T-helper 22 cell (primary cell): ENCODE results near the gene MPST.
A peak's percentile ranks its signal among the peaks of the same experiment; 100 is the strongest.
"Not testable (repeated sequence)": the region's sequence is repeated elsewhere in the genome, so short reads cannot be mapped to it uniquely, and the experiment has no call there.

ENCODE experiments used
- DNase-seq: peaks from one replicate; pipeline ENCODE4 v3.0.0-alpha.2; 2020; ENCODE audit warnings: low read depth

The MPST gene

DNA sequence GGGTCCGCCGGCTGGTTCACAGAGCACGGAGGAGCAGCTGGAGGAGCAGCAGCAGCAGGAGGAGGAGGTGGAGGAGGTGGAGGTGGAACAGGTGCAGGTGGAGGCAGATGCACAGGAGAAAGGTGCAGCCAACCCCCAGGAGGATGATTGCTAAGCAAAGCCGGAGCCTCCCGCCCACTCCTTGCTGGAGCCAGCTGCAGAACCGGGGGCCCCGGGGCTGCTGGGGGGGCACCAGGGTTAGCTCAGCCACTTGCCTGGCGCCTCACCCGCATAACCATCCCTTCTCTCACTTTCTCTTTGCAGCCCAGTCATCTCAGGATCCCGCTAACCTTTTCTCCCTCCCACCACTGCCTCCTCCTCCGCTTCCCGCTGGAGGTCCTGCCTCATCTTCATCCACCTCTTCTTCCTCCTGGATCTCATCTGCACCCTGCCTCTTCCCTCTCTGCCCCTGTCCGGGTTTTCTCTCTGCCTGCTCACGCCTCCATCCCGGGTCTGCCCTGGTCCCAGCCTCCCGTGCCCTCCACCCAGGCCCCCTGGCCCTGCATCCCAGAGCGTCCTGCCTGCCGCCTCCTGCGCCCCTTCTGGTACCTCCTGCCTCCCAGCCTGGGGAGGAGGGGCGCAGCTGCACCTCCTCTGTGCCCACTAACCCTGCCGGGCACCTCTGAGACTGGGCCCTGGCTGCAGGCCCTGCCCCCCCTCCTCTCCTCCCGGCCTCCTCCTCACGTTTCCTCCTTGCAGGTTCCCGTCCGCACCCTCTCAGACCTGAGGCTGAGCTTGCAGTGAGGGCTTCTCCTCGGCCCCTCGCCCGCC, 41.5 kb downstream of the MPST start:
- no peak for DNase-seq

DNA sequence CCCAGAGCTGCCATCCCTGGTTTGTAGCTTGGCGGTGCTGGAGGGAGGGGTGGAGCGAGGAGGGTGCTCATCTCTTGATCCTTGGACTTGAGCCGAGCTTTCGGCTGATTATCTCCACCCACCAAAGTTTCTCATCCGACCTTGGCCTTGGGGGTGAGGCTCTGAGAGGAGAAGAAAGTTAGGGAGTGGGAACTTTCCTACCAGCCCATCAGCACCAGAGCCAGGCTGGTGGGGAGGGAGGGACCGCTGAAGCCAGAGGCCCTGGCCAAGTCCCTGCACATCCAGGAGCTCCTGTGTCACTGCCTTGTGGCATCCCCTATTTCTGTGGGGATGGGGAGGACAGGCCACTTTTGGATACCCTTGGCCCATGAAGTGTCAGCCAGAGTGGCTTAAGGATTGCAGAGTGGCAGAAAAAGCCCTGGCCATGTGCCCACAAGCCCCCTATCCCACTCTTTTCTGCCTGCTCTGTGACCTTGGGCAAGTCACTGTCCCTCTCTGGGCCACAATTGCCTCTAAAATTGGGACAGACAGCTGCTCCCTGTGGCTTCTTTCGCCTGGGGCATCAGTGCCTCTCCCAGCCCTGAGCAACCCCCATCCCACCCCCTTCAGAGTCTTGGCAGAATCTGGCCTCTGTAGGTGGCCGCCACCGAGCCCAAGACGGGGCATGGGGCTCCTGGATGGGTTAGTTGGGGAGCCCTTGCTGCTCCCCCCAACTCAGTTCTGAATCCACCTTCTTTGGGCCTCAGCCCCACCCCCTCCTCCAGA, 42.3 kb downstream of the MPST start:
- no peak for DNase-seq

DNA sequence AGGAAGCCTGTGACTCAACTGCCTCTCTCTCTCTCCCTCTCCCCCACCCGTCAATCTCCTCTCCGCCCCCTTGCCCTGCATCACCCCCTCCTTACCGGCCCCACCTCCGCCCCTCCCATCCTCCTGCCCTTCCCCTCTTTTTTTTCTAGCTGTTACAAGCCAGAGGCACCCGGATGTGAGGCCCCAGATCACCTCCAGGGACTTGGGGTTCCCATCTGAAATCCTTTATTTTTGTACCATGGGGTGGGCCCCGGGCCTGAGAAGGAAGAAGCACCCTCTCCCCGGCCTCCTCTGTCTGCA, 42.8 kb downstream of the MPST start:
- DNase-seq, result no peak

DNA sequence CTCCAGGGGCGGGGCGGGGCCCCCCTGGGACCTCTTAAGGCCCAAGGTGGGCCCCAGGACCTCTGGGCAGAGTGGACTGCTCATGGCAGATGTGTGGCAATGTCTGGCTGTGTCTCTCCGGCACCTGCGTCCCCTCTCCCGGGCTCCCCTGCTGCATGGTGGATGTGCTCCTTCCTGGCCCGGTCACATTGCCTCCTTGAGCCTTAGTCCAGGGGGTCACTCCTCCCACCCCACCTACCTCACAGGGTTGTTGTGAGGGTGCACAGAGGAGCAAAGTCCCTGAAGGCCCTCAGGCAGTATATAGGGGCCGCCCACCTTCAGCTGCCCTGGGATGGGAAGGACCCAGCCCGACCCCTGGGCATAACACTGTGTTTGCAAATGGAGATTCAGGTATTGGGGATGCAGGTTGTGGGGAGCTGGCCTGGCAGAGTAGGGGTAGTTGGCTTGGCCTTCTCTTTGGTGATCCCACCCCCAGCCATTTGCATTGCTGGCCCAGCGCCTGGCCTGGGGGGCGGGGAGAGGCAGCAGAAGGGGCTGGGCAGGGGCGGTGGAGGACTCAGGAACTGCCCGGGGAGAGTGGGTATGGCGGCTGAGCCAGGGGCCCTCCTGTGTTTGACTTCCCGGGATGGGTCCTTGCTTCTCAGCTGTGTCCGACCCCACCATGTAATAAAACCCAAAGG, 43.3 kb downstream of the MPST start:
- no peak for DNase-seq

DNA sequence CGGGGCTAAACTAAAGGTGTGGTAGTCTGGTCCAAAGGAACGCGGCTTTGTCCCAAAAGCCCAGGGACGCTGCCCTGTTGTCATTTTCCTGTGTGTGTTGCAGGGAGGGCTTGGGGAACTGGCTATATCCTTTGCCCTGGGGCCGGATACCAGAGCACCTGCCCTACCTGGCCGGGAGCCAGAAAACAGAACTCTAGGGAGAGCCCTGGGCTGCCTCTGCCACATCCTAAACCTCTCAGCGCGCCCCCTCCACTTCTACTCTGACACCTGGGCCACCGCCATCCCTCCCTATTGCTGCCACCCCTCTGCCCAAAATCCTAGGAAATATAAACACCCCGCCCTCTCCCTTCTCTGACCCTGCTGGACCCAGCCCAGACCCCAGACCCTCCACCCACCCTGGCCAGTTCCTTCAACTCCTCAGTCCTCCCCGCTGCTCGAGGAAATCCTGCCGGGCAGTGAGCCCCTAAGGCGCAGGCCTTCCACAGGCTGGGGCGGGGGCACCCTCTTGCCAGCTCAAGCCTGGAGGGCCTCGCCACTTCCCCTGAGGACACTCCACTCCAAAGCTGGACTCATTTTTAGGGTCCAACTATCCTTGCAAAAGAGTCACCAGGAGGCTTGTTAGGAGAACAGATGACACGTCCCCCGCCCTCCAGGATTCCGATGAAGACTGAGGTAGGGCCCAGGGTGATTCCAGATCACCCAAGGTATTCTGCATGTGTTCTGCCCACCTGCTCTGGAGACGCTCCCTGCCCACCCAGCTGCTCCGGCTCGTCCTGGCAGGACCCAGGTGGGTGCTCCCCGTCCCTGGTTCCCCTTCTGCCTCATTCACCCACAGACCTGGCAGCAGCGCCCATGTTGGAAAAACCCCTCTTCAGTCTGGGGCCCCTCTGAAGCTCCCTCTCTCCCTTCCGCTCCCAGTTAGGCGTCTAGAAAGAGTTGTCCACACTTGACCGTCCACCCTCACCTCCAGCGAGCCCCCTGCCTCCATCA, 44.2 kb downstream of the MPST start:
- DNase-seq, result no peak

DNA sequence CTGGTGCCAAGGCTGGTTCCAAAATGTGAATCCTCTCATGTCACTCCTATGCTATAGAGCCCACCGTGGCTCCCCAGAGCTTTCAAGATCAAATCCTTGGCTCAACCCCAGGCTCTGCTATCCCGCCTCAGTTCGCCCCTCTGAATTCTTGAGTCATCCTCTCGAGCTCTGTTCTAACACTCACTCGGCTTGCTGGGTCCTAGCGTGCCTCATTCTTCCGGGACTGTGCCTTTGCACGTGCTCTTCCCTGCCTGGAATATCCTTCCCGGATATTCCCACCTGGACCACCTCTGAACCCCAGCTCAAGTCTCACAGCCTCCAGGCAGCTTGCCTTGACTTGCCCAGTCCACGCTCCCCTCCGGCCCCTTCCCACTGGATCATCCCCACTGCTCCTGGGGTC, 45.0 kb downstream of the MPST start:
- DNase-seq, result no peak

DNA sequence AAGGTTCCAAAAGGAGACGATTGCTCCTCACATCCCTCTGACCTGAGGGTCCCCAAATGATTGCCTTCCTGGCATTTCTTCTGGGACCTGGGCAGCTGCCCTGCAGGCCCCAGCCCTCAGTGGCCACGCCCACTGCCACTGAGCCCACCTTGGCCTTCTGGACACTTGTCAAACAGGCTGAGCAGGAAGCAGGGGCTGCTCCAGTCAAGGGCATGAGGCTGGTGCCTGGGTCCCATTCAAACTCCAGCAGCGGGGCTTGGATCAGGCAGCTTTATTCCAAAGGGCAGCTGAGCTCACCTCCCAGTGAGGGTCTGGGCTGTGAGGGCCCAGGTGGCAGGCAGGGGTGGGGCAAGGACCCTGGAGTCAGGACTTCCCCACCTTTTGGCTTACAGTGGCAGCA, 45.6 kb downstream of the MPST start:
- DNase-seq, result no peak

DNA sequence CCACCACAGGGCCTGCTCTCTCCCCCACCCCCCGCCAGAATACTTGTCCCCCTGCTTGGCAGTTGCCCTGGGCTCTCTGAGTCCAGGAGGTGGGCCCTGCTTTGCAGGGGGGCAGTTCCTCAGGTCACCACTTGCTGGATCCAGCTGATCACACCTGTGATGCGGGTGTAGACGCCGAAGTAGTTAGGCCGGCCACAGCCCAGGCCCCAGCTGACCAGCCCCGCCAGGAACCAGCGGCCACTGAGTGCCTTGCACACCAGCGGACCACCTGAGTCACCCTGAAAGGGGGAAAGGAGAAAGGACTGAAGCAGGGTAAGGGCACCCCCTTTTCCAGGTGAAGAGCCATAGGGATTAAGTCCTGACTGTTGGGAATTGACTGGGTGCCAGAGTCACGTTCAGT, 46.4 kb downstream of the MPST start:
- no peak for DNase-seq

DNA sequence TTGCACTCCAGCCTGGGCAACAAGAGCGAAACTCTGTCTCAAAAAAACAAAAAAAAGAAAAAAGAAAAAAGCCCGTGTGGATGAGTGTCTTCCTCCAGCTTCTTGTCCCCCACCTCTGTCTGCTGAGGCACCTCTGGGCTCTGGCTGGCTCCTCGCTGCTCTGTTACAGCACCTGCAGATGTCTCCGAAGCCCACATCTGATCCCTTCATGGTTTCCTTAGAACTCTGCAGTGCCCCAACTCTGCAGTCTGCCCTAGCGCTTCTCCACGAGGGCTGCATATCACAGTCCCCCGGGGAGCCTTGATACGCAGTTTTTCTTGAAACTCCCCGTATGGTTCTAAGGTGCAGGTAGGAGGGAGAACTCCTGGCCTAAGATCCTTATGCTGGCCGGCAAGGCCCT, 47.9 kb downstream of the MPST start:
- DNase-seq, result no peak

DNA sequence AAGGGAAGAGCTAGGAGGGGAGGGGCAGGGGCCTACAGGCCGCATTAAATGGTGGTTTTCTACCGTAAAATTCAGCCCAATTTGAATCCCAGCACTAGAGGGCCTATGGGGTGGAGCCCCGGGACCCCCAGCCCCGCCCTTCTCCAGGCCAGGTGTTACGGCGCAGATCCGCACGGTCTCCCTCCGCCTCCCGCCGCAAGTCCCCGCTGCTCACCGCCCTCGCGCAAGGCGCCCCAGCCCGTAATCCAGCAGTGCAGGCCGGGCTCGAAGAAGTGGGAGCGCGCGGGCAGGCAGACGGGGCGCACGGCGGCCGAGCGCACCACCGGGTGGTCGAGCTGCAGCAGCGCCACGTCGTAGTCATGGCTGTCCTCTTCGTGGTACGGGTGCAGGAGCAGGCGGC, 49.3 kb downstream of the MPST start:
- DNase-seq, result no peak

DNA sequence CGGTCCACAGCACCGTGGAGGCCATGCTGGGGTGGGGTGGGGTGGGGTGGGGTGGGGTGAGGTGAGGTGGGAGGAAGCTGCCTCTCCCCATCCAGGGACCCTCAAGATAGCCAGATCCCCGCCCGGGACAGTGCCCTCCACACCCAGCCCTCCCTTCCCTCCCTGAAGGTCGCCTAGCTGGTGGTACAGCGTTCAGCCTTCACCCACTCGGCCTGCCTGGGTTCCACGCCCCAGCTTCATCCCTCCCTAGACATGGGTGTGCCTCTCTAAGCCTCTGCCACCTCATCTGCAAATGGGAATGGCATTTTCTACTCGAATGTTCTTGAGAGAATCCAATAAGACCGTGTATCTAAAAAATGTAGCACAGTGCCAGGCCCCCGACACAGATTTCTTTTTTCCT, 49.8 kb downstream of the MPST start:
- DNase-seq, result no peak

DNA sequence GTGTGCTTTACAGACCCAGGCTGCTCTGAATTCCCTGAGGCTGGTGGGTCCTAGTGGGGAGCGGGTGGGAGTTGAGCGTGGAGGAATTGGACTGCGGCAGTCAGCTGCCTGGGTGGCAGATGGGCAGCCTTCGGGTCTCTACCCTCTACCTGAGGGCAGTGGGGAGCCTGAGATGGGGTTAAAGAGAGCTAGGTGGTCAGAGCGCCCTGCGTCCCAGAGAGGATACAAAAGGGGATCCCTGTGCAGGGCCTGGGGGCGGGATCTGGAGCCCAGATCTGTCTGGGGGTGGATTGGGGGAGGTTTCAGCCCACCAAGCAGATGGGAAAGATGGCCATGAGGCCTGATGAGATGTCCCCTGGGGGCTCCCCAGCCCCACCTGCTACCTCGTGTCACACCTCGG, 50.2 kb downstream of the MPST start:
- no peak for DNase-seq

DNA sequence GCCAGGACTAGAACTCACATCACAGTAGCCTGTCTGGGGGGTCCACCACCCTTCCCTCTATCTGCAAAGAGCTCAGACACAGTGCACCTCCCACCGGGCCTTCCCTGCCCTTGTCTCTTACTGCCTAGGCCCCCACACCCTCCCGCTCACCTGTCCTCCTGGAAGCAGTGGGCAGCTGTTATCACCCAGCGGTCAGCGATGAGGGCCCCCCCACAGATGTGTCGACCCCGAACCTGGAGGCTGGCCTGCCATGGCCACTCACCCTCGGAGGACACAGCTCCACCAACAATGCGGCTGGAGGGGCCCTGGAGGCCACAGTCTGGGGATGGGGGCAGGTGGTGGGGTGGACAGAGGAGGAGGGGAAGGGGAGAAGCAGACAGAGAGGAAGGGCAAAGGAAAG, 50.8 kb downstream of the MPST start:
- DNase-seq, result no peak

DNA sequence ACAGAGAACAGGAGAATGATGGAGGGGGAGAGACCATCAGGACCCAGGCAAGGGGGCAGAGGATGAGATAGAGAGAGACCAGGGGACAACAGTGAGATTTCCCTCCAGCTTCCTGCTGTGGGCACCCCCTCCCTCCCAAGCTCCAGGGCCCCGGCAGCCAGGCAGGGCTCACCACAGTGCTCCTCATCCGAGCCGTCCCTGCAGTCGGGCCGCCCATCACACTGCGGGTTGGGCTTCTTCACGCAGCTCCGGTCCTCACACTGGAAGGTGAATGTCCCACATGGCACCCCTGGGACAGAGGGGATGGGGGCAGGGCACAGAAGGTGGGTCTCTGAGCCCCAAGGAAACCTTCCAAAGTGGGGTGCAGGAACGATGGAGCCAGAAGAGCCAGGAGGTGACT, 51.2 kb downstream of the MPST start:
- no peak for DNase-seq

DNA sequence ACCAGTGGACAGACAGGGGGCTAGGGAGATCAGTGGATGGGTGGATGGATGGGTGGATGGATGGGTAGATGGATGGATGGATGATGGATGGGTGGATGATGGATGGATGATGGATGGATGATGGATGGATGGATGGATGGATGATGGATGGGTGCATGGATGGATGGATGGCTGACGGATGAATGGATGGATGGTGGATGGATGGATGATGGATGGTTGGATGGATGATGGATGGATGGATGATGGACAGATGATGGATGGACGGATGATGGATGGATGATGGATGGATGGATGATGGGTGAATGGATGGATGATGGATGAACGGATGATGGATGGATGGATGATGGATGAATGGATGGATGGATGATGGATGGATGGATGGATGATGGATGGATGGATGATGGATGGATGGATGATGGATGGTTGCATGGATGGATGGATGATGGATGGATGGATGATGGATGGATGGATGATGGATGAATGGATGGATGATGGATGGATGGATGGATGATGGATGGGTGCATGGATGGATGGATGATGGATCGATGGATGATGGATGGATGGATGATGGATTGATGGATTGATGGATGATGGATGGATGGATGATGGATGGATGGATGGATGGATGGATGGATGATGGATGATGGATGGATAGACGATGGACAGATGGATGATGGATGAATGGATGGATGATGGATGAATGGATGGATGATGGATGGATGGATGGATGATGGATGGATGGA, 52.5 kb downstream of the MPST start:
- not testable (repeated sequence) for DNase-seq

DNA sequence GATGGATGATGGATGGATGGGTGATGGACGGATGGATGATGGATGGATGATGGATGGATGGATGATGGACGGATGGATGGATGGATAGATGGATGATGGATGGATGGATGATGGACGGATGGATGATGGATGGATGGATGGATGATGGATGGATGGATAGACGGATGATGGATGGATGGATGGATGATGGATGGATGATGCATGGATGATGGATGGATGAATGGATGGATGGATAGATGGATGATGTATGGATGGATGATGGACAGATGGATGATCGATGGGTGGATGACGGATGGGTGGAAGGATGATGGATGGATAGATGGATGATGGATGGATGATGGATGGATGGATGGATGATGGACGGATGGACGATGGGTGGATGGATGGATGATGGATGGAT, 53.1 kb downstream of the MPST start:
- no peak for DNase-seq

DNA sequence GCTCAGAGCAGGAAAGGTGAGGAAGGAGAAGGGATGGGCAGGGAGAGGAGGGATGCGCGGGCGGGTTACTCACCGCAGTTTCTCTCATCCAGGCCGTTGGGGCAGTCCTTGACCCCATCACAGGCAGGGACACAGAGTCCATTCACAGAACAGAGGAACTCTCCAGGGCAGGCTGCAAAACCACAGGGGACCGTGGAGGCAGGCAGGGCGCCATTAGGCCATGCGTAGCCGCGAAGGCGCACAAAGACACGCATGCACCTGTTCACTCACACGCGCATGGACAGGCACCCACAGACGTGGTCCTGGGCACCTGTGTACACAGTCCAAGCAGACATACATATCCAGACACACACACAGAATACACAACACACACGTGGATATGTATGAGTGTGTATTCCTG, 55.0 kb downstream of the MPST start:
- no peak for DNase-seq

DNA sequence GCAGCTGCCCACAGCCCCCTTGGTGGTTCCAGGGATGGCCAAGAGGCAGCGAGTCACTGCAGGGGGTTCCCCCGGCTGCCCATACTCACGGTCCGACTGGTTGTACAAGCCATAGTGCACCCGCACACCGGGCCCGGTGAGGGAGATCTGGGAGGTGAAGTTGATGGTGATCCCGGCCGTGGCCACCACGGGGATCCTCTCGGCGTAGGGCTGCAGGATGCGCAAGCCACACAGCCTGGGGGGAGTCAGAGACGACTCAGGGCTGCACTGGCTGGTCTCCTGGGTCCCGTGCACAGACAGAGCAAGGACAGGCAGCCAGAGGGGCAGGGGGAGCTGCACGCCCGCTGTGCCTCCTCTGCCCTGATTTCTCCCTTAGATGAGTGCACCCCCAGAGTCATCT, 55.5 kb downstream of the MPST start:
- DNase-seq, result no peak

DNA sequence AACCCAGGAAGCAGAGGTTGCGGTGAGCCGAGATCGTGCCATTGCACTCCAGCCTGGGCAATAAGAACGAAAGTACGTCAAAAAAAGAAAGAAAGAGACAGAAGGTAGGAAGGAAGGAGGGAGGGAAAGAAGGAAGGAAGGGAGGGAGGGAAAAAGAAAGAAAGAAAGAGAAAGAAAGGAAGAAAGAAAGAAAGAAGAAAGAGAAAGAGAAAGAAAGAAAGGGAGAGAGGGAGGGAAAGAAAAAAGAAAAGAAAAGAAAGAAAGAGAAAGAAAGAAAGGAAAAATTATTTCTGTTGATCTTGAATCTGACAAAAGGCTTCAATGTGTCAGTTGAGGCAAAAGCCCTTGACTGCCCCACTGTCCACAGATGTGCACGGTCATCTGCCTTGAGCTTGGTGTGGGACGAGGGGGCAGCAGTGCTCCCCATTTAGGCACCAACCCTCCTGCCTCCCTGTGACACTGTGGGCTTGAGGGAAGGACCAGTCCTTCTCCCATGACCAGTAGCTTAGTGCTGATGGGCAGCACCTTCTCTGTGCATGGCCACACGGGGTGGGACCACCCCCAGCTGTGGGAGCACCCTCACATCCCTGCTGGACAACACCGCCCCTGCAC, 56.4 kb downstream of the MPST start:
- no peak for DNase-seq

DNA sequence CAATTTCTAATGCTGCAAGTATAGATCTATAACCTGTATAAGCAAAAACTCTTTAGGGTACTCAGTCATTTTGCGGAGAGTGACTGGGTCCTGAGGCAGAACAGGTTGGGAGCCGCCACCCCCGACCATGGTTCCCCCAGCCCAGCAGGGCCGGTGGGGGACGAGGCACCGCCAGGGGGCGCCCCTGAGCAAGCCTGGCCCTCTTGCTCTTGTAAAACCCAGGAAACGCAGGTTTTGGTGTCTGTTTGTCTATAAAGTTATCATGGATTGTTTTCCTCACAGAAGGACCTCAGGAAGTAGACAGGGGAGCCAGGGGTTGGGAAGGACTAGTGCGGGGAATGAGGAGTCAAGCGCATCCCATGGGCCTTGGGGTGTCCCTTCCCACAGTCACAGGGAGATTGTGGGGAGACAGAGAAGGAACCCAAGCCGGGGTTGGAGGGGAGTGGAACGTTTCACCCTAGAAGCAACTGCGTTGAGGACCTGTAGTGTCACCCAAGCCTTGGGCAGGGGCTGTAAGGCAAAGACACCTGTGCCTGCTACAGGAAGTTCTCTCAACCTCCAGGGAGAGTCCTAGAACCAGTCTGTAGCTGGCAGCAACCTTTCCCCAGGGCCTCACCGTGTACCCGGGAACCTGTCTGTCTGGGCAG, 58.4 kb downstream of the MPST start:
- peak; percentile 50 for DNase-seq
